Stimulated activated CD4-positive, alpha-beta T cell treated with anti-CD3 and anti-CD28 coated beads, TNF-alpha, amount 100 ng/mL, for 24 hours (primary cell): ENCODE measurements around the gene KLHL21.

ENCODE experiments used
- DNase-seq, 3 experiments: peaks; one replicate each; pipeline ENCODE4 v3.0.0-alpha.2; 2020; ENCODE audit warnings: low read depth in 3 of 3

Gene KLHL21

DNA sequence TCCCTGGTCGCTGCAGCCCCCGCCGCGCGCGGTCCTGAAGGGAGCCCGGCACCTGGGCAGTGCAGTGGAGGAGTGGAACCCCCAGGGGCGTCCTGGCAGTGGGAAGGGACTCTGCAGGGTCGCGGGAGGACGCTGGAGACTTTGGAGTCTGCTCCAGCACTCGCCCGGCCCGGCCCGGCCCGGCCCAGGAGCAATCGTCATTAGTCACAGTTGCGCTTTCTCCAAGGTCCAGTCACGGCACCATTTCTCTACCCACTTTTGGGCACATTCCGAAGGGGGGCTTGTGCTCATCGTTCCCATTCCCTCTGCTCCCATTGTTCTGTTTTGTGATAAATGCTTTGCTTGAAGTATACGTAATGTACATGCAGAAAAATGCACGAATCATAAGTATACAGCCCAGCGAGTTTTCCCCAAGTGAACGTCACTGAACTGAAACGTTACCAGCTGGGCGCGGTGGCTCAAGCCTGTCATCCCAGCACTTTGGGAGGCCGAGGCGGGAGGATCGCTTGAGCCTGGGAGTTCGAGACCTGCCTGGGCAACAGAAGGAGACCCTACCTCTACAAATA, 23.0 kb upstream of the KLHL21 start:
- peak in 1 of 3 experiments; percentile 17 for DNase-seq

DNA sequence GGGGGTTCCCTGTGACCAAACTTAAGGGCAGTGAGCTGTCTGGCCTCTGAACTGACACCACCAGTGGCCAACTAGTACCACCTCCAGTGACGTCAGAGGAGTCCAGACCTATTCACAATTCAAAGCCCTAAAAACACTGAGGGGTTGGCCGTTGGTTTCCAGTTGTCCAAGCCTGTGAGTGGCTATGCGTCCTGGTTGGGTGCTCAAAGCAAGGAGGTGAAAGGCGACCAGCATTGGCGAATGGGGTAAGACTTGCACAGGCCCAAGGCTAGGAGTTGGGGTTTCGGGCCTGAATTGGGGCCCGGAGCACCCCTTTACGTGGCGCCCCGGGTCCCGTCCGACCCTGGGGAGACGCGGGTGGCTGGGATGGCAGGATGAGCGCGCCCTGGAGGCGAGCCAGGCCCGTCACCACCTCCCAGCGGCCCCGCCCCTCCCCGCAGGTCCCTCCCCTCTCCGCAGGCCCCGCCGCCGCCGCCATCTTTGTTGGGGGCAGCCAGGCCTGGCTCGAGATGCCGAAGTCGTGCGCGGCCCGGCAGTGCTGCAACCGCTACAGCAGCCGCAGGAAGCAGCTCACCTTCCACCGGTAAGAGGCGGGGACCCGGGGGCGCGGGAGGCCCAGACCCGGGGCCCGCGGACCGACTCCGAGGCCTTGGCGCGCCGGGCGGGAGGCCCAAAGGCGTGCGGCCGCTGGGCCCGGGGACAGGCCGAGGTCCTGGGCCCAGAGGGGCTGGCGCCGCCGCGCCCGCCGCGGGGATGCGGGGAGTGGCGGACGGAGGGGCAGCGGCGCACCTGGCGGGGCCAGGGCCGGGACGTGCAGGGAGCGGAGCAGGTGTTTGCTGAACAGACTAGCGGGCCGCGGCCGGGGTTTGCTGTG, 22.3 kb upstream of the KLHL21 start, which contains the start of gene THAP3:
Gene THAP3 (plus strand): TSS at position 159 of the 874 bp plus-strand sequence. CDS start 351 bp downstream, at position 510.
- DNase-seq = peak; percentile 72 to 89 (median 81)

DNA sequence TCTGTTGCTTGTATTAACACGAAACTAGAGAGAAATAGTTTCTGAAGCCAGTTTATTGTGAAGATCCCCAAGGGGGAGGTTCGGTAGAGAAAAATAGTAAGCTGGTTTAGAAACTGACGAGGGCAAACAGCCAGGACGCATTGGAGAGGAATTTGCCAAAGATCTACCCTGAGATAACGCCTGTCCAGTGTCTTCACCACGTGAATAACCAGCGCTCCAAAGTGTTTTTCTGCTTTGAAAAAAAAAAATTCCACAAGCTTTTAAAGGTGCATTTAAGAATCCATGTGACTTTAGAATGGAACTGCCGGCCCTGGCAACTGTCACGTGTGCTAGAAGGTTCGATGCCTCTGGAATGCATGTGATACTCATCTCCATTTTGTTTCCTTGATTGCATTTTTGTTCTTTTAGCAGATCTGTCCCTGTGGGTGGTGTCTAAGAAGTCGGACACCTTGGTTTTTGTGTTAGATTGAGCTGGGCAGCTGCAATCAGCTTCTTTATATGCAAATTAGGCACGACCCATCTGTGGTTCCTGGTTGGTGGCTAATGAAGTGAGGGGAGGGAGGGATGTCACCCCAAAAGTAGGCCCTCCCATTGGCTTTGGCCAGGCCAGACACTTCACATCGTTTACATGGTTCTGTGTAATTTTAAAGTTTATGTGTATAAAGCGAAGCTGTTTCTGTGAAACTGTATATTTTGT, 20.7 kb upstream of the KLHL21 start:
- no peak for DNase-seq

DNA sequence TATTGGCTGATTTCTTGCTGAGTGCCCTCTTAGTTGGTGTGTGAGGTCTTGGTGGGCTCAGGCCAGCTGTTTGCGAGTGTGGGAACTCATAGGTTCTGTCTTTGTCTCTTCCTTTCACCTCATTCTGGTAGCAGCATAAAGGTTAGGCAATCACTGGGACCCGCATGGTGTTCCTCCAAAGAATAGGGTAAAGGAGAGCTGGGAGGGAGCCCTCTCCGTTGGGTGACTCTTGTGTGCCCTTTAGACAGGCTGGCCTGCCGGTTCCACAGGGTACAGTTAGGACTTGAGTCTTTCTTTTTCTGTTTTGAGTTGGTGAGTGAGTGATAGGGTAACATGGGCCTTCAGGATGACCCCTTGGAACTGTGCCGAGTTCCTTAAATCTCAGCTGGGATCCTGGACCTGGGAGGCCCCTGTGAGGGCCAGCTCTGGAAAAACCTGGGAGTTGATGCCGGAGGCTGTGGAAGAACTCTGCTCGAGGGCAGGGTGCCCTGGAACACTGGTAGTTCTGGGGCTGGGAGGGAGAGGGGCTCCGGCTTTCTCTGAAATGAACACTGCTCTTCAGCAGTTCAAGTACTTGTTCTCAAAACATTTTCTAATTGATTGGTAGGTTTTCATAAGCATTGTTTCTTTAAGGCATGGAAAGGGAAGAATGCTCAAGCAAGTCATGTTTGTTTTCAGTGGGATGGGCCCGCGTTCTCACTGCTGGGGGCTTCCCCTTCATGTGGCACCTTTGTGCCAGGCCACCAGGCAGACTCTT, 19.9 kb upstream of the KLHL21 start:
- no peak for DNase-seq

DNA sequence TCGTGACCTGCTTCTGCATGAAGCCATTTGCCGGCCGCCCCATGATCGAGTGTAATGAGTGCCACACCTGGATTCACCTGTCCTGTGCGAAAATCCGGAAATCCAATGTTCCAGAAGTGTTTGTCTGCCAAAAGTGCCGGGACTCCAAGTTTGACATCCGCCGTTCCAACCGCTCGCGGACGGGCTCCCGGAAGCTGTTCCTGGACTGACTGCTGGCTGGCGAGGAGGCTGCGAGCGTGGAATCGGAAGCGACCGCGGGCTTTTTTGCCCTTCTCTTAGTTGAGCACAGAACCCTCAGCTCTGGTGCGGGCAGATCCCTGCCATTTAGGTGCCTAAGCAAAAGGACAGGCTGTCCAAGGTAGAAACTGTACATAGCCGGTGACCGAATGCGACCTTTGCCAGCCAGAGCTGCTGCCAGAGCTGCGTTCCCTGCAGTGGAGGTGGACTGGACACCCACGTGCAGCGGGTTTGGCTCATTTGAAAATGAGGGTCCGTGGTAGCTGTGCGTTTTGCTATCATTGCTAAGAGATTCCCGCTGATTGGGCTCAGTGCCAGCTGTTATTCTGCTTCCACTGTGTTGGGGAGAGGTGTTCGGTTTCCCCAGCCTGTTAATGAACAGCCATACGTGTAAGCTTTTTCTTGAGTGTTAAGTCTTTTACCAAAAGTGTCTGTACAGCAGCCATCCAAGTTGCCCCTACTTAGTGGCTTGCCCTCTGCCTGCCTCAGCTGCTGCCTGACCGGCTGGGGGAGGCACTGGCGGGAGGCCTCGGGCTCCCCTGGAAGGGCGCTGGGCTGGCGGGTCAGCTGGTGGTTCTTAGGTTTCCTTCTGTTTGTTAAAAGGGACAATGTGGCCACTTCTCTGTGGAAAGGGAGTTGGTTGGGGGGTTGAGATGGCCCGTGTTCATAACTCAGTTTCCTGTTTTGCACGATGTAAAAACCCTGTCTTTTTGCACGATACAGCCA, 19.0 kb upstream of the KLHL21 start:
- DNase-seq = no peak

DNA sequence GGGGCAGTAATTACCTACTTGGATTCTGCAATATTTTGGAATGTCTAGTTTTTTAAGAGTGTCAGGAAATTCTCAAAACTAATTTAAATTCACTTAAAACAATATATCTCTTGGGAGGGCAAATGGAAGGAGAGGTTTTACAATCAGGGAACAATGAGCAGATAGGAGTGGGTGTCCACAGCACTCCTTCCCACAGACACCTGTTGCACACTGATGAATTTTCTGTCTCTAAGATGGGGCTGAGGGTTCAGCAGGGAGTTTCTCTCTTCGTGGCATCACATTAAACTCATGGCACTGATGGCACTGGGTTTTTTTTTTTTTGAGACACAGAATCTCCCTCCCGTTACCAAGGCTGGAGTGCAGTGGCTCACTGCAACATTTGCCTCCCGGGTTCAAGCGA, 16.4 kb upstream of the KLHL21 start:
- DNase-seq = no peak

DNA sequence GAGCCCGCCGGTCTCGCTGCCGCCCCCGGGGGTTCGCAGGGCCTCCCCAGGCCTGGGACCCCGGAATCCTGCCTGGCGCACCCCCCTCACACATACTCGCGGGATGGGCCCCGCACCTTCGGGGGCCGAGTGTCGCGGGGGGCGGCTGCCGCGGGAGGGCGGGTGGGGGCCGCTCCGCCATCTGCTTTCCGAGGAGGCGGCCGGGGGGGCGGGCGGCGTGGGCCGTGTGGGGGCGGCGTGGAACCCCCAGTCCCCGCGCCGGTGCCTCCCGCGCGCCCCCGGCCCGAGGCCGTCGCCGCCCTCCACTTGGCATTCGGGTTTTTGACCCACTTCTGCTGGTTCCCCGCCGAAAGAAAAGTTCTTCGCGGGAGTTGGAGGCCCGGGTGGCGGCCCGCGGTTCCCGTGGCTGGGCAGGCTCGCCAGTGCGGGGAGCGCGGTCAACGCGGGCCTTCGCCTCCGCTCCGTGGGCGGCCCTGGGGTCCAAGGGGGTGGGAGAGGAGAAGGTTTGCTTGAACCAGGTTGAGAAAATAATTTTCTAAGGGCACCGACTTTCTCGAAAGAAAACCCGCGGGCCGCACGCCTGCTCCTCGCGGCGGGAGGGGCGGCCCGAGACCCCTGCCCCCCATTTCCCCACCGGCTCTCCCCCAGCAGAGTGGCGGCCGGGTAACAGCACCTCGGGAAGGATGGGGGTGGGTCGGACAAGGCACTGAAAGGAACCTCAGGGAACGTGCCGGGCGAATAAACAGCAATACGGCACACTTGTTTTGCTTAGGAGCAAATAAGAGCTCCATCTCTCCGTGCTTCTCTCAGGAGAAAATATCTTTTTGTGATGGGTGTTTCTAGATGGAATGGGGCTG, 12.5 kb upstream of the KLHL21 start:
- no peak for DNase-seq

DNA sequence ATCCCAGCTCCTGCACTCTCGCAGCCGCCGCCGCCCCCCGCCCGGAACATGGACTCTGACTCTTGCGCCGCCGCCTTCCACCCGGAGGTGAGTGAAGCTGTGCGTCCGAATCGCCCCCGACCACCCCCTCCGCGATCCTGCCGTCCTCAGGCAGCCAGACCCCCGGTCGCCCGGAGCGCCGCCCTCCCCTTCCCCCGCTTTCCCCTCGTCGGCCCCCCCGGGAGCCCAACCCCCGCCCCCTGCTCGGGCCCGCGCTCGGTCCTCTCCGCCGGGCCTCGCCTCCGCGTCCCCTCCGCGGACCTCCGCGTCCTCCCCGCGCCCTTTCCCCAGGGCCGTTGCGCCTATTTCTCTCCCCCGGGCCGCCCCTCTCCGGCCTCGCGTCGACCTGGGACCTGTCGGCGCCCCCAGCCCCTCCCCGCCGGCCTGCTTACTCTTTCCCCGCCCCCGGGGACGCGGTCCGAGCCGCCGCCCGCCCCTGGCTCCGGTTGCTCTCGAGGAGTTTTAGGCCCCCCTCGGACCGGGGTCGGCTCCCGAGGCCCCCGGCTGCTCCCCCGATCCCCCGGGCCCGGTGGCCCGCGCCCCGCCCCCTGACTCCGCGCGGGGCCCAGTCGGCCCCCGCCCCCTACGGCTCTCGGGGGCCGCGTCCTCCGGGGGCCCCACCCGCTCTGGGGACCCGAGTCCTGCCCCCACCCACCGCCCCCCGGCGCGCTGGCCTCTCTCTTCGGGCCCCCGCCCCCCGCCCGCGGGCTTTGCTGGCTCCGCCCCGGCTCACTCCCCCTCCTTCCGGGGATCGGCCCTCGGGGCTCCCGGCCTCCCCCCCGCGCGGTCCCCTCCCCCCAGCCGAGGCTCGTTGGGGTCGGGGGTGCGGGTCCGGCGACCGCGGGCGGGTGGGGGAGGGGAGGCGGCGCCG, 11.6 kb upstream of the KLHL21 start:
- peak in 2 of 3 experiments; percentile 20 to 58 for DNase-seq

DNA sequence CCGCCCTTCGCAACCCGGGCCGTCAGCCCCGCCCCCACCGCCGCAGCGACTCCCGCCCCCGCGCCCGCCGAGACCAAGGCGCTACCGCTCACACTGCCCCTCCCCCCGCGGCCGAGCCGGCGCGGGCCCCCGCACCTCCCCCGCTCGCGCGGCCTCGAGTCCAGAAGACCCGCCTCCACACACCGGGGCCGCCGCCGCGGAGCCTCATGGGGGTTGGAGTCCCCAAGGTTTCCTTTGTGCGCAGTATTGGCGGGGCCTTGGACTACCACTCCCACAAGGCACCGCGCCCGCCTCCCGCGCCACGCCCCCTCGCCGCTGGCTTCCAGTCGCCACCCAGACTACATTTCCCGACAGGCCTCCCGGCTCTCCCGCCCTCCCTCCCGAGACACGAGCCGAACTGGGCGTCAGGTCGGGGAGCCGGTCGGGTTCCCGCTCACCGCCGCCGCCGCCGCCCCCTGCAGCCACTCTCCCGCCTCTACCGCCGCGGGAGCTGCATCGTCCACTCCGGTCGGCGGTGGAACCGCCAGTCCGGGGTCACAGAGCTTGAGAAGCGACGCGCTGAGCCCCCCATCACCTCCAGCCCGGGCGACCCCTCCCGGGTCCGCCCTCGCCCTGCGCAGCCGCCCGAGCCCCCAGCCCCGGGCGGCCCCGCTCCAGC, 10.8 kb upstream of the KLHL21 start, which contains the start of gene PHF13:
Gene PHF13 (plus strand): TSS at position 371 of the 658 bp plus-strand sequence. CDS start 336 bp downstream, outside the sequence.
- DNase-seq = peak; percentile 99 to 100 (median 100)

DNA sequence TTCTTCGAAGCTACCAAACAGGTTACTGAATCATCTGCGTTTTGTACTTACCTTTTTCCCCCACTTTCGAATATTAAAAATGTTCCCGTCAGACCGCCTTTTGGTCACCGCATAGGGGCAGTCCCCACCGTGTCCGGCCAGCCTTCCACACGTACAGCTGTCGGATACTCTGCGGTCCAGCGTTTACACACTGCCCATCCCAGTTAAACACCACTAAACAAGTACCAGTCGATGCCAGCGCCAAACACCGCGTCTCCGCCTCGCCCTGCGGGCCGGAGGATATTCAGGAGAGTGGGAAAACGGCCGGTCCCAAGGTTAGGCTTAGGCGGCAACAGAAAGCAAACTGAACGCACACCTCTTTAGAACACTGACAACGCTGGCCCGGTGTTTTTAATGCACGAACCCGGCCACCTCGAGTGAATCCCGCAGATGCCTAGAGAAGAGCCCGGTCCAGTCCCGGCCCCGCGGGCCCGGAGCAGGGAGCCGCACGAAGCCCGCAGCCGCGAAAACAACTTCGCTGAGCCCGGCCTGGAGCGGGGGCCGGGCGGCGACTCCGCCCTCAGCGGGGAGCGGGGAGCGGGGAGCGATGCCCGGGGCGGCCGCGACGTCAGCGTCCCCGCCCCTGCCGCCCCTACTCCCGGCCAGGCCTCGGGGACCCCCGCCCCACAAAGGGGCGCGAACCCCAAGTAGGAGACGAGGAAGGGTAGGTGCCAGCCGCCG, 10.1 kb upstream of the KLHL21 start:
- no peak for DNase-seq

DNA sequence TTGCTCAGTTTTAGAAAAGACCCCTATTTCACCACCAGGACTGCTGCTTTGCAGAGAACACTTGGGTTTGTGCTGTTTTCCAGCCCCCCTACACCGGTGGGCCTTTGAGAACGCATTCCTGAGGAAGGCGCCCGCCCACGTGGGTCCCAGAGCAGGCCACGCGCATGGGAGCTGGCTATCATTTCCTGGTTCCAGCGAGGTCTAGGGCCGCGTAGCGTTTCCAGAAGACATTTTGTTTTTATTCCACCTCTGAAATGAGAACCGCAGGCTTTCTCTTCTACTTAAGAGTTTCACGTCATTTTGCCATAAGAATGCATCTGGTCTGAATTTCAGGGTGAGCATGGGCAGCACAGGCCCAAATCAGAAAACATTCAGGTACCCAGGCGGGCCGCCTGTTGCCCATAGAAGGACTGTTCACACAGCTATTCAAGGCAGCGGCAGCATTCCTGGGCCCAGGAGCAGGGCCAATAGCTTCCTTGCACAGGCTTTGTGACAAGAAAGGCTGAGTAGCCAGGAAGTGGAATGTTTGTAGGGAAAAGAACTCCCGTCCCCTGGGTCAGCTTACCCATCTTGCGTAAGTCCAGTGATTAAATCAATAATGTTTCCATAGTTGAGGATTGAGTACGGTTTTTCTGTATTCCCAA, 1.4 kb upstream of the KLHL21 start:
- peak in 1 of 3 experiments; percentile 32 for DNase-seq

DNA sequence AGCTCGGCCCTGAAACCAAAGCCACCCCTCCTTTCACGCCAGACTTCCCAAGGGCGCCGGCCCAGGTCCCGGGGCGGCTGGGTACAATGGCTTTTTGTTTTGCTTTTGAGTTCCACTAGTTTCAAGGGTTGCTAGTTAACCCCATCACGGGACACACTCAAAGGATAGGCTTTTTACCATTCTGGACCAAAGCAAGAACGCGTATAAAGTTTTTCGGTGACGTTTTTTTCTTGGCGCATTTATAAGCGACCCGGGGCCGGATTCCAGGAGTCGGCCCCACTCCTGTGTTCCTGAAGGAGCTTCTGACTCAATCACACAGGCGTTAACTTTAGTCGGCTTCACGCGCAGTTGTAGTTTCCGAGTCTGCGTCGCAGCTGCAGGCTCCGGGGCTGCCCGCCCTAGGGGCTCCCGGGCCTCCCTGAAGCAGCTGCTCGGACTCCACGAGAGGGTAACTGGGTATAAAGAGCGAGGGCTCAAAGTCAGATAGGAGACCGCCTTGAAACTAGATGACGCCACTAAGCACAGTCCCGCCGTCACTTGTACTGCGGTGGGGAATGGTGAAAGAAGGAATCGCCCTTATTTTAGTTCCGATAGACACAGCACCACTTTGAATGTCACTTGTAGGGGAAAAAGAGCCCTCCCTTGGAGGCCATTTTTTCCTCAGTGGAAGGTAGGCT, 707 bp upstream of the KLHL21 start:
- DNase-seq = peak in 1 of 3 experiments; percentile 51

DNA sequence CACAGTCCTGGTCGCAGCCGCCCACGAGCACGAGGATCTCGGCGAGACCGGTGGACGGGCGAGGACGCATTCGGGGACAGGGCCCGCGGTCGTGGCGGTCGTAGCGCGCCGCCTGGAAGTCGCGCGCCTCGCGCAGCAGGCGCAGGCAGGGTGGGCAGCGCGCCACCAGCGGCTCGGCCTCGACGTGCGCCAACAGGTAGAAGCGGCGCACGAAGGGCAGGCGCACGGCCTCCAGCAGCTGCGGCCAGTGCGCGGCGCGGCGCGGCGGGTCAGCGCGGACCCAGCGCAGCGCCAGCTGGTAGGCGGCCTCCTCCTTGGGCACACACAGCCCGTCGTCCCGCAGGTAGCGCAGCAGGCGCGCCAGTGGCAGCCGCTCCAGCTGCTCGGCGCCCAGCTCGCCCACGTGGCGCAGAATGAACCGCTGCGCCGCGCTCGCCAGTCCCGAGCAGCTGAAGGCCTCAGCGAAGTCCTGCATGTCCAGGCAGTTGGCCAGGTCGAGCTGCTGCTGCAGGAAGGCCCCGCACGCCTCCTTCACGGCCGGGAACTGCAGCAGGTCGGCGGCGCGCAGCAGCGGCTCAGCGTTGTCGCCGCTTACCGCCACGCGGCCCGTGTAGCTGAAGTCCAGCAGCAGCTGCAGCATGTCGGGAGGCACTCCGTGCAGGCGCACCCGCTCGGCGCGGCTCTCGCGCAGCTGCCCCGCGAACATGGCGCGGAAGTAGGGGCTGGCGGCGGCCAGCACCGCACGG, 573 bp downstream of the KLHL21 start:
- DNase-seq = peak in 1 of 3 experiments; percentile 31

DNA sequence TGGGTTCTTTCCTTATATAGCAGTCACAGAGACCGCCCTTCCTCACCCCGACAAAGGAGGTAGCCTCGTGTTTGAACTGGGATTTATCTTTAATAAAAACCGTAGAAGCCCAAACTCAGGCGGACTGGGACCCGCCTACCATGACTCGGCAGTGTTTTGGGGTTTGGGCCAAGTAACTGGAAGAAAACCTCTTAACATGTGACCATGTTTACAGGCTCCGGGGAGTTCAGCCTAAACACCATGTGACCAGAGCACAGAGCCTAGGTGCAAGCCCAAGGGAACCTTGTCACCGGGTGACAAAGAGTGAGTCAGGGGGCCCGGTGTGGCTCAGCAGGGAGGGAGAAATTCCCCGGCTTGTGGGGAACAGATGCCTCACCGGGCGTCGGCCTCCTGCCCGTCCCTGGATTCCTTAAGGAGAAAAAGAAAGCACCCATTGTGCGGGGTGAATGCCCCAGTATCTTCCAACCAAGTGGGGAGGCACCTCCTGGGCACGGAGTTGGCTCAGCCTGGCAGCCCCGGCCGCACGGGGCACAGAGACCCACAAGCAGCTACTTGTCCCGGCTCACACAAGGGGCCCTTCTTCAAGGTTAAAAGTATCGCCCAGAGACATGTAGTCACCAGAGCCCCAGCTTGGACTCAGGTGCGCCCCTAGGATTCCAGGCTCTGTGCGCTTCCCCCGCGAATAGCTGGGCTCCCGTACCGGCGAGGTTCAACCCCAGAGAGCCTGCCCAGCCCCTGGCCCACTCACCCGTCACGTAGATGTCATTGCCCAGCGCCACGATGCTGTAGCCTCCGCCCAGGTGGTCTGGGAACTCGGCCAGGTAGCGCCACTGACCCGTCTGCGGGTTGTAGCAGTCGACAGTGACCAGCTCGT, 1.4 kb downstream of the KLHL21 start:
- DNase-seq = peak; percentile 72 to 86 (median 82)
